ENCODE measurements around the gene FCGR1A. TPM values are rescaled to one million over a fixed set of nuclear protein-coding genes. Genes with fewer than 3 reads are reported as not detected.
"Not testable (repeated sequence)": the region's sequence is repeated elsewhere in the genome, so short reads cannot be mapped to it uniquely, and the experiment has no call there.

Gene FCGR1A
- 3.3 TPM for total RNA-seq

DNA sequence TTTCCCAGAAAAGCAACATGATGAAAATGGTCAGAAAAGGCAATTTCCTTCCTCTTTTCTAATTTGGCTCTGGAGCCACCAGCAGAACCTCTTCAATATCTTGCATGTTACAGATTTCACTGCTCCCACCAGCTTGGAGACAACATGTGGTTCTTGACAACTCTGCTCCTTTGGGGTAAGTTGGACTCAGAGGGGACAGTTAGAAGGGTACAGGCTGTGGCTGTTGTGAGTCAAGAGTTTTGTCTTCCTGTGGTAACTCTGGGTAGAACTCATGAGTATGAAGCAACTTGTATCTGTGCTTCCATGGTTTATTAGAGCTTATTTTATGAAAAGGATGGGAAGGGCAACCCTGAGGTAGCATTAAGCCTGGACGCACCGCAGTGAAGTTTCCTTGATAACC is at the start of gene FCGR1A:
TSS of gene FCGR1A (plus strand) at position 95 of the 400 bp plus-strand sequence. CDS start at position 145, 50 bp downstream.
- not testable (repeated sequence) for DNase-seq (ENCODE audit: low spot score in 2 of 2); FAIRE-seq

DNA sequence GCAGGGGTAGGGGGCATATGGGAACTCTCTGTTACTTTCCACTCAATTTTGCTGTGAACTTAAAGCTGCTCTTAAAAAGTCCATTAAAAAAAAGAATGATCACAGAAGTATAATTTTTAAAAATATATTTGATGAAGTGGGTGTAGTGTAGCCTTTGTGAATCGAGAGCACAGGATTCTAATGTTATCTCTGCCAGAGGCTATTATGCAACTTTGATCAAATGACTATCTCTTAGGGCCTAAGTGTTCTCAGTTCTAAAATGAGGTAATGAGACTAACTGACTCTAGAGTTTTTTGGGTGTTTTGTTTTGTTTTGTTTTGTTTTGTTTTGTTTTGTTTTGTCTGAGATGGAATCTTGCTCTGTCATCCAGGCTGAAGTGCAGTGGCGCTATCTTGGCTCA is 49.7 kb upstream of the FCGR1A start:
- FAIRE-seq; DNase-seq (ENCODE audit: low spot score in 2 of 2): not testable (repeated sequence)

DNA sequence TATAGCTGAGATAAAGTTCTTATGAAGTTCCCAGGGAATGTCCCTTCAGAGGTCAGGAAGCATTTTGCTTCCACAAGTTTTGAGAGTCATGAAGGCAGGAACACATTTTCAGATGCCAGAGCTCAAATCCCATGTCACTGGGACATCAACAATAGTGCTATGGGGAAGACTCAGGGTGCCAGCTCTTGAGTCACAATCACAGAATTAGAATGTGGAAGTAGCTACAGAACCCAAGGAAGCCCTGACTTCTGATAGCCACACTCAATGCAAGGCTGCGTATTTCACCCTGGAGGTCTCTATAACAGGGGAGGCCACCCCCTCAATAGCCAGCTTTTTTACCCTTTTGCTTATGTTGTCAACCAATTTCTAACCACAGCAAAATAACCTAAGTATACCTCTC is 47.8 kb upstream of the FCGR1A start:
- DNase-seq (ENCODE audit: low spot score in 2 of 2); FAIRE-seq: not testable (repeated sequence)

DNA sequence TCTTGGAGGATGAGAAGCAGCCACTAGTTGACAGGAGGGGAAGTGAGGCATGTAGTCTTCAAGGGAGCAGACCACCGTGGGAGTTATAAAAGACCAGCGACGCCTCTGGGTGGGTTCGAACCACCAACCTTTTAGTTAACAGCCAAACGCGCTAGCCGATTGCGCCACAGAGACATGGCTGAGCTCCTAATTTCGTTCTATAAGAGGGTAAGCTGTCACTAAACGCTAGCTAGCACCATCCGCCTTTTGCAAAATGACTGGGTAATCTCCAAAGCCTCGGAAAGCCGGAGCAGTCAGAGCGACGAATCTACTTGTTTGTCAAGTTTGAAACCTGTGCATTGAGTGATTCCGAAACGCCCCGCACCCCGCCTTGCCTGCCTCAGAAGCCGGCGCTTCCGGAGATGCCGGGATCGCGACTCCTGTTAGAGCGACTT is 42.3 kb upstream of the FCGR1A start:
- DNase-seq (ENCODE audit: low spot score in 2 of 2); FAIRE-seq: not testable (repeated sequence)

DNA sequence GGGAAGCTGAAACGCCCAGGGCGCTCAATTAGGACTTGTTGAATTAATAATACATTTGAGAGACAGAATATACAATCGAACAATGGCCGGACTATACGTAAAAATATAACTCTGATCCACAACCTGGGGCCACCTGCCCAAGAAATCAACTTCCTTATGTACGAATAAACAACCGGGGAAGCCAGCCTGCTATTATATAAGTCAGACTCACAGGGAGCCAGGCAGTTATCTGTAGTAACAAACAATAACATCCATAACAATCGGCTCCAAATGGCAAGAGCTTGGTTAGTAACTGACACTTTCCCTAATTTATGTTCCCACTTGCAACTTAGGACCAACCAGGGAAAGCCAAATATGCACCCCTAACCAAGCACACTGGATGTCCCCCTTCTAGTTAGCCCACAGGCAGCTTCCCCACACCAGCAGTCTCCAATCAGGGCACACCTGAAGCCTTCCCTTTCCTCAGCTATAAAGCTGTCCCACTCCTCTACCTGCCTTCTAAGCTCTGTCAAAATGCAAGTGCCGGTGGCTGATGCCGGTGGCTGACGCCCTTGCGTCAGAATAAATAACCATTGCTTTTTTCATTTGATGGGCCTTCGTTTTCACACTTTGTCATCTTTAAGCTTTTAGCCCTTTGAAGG is 41.8 kb upstream of the FCGR1A start:
- not testable (repeated sequence) for DNase-seq (ENCODE audit: low spot score in 2 of 2); FAIRE-seq

DNA sequence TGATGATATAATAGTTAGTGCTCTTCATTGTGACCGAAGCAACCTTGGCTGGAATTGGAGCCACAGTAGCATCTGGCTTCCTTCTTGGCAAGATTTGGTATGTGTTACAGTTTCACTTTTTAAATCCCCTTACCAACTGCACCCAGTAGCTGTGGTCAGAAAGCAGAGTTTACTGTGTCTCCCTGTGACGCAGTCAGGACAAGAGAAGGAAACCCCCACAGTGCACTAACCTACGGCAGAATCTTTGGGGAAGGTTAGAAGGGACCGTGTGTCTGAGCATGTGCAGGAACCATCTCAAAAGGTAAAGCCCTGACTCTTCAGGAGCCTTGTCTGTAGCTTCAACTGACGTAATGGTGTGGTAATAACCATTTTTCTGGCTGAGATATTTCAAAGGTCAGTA is 40.6 kb upstream of the FCGR1A start:
- DNase-seq (ENCODE audit: low spot score in 2 of 2); FAIRE-seq: not testable (repeated sequence)

DNA sequence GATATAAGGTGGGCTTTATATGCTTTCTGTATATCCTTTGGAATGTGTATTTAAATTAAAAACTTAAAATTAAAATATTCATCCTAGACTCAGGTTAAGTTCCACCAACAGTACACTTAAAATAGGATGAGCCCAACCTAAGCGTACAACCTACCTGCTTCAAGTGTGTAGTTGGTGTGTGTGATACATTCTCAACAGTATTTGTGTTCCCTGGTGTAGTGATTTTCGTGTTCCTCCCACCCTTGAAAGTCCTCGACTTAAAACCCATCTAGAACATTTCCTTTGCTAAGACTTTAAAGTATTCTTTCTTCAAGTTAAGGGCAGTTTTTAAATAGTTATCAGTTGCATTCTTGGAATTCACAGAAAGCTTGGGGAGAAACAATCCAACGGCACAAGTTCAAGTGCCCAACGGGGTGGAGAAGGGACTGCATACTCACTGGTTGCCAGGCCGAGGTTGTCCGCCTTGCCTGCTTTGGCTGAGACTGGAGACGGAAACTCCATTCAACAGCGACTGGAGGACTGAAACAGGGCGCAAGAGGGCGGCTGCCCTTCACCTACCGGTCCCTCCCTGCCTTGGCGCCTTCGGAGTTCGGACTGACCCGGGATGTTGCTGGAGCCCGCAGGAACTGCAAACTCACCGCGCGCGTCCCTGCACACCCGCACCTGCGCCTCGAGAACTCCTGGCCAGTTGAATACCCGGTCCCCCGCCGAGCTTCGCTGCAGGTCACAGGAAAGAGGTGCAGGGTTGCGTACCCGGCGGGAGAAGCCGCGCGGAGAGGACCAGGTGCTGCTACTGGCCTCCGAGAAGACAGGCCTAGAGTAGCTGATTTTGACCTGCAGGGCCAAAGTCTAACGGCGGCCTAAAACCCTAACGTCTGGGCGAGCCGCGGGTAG is 35.8 kb upstream of the FCGR1A start:
- not testable (repeated sequence) for DNase-seq (ENCODE audit: low spot score in 2 of 2)

DNA sequence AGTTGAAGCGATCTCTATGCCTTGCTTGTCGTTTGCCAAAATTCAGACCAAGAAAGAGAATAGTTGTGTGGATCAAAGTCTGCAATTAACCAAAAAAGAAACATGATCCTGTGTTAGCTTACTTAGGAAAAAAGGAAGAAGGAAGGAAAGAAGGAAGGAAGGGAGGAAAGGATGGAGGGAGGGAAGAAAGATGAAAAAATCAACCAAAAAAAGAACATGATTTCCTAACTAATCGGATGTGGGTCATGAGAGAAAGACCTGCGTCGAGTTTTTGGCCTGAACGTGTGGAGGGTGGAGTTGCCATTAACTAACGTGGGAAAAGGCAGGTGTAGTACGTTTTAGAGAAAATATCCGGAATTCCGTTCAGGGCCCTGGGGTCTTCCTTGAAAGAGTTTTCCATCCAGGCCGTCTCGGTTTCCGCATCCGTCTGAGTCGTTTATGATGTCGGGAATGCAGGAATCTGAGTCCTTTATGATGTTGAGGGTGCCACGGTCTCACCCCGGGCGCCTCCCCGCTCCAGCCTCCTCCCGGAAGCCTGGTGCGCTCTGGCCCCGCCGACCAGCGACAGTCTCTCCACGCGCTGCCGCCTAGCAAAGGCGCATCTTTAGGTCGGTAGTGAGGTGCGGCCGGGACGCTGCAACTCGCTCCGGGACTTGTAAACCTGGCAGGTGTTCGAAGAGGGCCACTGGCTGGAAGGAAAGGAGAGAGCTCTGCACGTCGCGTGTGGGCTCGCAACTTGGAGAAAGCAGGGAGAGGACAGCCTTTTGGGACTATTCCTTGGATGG is 34.9 kb upstream of the FCGR1A start:
- not testable (repeated sequence) for DNase-seq (ENCODE audit: low spot score in 2 of 2); FAIRE-seq

More for the DNA sequence above, 35.8 kb upstream of the FCGR1A start:
- not testable (repeated sequence) for FAIRE-seq

DNA sequence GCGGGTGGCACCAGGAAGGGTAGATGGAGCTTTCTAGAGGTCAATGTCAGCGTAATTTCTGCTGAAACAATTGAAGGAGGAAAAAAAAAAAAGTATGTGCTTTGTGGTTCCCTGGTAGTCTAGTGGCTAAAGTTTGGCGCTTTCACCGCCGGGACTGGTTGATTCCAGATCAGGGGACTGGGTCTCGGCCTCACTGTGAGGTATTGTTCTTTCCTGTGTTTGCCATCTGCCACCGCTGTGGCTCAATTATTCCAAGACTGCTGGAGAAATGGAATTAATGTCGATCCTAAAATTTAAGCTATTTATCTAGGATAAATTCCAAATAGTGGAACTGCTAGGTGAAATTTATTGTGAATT is 34.4 kb upstream of the FCGR1A start:
- not testable (repeated sequence) for FAIRE-seq; DNase-seq (ENCODE audit: low spot score in 2 of 2)

DNA sequence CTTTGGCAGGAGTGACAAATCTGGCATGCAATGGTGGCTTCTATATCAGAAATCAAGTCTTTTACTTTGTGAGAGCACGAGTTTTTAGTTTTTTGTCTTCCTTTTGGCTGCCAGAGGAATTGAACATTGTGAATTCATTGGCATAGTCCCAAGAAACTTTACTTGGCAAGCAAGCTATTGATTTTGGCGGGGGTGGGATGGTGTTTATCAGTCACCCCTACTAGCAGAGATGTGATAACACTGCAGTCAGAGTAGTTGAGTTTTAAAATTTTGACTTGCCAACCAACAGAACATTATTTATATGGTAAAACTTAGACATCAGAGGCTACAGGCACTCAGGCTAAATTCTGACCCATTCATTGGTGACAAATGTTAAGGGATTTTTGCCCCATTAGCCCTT is 31.9 kb upstream of the FCGR1A start:
- DNase-seq (ENCODE audit: low spot score in 2 of 2); FAIRE-seq: not testable (repeated sequence)

DNA sequence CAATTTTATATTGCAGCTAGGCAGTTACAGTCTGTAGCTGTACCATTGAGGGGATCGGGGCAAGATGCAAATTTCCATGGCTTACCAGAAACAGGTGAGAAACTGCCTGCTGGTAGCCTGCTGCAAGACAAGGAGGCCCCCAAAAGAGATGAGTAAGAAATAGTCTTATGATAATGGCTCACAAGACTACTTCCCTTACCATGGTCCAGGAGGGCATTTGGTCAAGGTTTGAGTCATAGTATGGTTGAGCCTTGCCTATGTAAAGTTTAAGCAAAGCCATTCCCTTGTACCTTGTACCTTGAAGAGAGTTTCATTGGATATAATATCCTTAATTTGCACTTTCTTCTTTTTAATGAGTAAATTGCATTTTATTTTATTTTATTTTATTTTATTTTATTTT is 30.3 kb upstream of the FCGR1A start:
- DNase-seq (ENCODE audit: low spot score in 2 of 2); FAIRE-seq: not testable (repeated sequence)

DNA sequence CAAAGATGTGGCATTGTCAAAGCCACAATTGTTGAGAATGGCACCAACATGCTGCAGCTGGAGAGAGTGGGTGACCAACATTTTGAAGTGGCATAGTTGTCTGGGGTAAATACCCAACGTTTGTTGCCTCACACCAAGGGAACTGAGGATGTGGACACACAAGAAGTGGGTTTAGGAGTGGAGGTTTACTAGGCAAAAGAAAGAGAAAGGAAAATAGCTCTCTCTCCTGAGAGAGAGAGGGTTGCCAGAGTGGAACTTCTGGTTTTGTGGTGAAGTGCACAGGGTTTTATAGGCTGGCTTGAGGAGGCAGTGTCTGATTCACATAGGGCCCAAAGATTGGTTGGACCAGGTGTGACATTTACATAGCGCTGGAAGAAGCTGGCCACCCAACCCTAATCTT is 29.0 kb upstream of the FCGR1A start:
- FAIRE-seq: not testable (repeated sequence)

DNA sequence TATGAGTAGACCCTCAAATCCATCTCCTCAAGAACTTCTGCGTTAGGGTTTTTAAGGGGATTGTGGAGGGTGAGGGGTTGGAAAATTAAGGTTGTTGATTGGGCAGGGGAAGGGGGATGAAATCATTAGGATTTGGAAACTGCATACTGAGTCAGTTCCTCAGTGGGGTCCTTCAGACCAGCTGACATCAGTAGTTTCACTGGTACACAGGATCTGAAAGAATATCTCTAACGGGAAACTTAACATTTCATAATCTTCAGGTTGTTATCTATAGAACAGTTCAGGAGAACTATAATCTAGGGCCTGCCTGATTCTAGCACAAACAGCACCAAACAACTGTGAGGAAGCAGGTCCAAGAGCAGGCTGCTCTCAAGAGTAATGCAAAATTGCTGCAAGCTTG is 27.2 kb upstream of the FCGR1A start:
- not testable (repeated sequence) for FAIRE-seq; DNase-seq (ENCODE audit: low spot score in 2 of 2)

More for the DNA sequence above, 29.0 kb upstream of the FCGR1A start:
- DNase-seq (ENCODE audit: low spot score in 2 of 2): not testable (repeated sequence)

DNA sequence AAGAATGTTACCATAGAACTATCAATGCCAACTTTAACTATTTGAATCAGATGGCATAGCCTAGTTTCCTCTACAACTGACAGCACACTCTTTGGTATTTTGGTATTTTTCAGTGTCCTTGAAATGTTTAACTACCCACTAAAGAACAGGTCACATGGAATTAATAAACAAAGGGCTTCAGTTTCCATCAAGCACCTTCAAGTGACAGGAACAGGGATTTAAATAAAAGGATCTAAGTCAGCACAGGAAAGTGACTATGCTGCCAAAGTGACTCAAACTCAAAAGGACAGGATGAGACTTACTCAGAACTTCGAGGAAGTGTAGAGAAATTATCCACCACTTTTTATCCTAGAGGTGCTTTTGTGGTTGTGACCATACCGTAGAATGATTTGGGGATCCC is 20.2 kb upstream of the FCGR1A start:
- FAIRE-seq; DNase-seq (ENCODE audit: low spot score in 2 of 2): not testable (repeated sequence)

DNA sequence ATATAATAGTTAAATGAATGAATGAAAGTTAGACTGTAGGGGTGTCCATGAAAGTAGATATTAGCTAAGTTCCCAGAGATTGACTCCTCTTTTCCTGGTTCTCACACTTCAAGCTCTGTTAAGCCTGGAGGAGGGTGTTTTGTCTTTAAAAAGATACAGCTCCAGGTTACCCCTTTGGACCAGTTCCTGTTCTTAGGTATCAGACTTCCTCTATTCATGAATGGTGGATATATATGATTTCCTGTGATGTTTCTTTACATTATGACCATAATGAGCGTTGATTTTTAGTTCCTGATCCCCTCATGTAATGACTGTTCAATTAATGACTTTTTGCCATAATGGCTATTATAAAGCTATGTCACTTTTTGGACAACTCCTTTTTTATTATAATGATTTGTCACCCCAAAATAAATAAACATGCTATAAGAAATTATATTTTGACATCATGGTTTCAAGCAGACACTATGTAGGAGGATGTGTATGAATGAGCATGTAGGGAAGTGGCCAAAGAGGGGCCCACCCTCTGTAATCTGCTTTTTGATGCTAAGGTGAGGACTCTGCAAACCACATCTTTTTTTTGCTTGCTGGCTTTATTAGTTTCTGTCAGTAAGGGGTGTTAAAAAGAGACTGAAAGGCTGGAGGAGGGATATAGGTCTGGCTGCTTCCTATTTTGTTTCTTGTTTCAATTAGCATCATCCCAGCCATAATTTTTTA is 18.2 kb upstream of the FCGR1A start:
- FAIRE-seq; DNase-seq (ENCODE audit: low spot score in 2 of 2): not testable (repeated sequence)

DNA sequence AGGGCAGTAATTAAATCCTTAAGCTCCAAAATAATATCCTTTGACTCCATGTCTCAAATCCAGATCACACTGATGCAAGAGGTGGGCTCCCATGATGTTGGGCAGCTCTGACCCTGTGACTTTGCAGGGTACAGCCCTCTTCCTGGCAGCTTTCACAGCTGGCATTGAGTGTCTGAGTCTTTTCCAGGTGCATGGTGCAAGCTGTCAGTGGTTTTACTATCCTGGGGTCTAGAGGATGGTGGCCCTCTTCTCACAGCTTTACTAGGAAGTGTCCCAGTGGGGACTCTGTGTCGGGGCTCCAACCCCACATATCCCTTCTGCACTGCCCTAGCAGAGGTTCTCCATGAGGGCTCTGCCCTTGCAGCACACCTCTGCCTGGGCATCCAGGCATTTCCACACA is 16.3 kb upstream of the FCGR1A start:
- not testable (repeated sequence) for FAIRE-seq; DNase-seq (ENCODE audit: low spot score in 2 of 2)

DNA sequence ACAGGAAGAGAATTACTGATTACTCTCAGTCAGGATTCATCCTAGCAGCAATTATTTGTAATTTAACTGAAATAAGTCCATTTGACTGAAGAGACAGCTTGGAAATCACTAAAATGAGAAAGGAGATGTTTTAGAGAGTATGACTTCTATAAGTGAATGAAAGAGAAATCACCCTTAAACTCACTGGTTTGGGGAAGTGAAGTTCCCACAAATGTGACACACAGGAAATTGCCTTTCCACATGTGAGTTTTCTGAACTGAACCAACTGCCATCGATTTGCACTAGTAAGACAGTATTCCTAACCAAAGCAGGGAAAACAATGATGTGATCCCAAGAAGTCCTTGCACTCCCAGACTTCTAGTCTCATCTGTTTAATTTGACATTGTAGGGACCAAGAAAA is 13.3 kb upstream of the FCGR1A start:
- not testable (repeated sequence) for FAIRE-seq; DNase-seq (ENCODE audit: low spot score in 2 of 2)

DNA sequence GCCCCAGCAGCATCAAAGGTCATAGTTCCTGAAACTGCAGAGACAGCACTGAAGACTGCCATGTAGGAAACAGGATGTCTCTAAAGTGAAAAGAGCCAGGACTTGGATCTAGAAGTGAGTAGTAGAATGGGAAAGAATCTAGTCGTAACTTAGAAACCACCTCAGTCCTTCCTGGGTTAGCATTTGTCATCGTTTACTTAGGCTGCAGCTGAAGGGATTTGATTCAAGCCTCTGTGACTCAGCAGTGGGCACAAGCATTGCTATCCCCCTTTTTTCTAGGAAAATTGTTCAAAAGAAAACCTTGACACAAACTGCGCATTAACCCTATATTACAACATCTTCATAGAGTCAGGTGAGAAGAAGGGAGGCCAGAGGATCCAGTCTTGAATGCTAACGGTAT is 11.8 kb upstream of the FCGR1A start:
- DNase-seq (ENCODE audit: low spot score in 2 of 2); FAIRE-seq: not testable (repeated sequence)

DNA sequence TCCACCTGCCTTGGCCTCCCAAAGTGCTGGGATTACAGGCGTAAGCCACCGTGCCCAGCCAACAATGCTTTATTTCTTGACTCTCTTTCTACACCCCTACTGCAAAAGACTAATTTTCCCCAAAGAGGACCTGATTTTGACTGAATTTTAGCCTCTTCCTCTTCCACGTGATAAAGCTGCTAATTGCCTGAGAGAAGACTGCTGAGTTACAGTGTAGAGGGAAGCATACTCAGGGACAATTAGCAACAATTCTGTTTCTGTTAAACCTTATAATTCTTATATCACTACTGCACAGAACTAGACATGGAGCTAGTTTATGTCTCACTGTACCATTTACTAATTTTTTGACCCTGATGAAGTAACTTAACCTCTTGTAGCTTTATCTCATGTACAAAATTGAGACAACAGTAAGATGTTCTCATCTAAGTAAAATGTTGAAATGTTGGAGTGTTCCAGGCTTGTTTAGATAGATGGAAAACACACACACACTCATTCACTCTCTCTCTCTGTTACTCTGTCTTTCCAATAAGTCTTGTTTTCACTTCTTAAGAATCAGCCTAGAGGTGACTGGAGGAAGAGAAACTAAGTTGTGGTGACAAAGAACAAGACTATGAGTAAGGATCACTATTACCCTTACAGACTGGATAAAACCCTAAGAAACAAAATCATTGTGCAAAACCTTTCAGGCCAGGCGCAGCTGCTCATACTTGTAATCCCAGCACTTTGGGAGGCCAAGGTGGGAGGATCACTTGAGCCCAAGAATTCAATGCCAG is 10.7 kb upstream of the FCGR1A start:
- not testable (repeated sequence) for FAIRE-seq; DNase-seq (ENCODE audit: low spot score in 2 of 2)
